Superior temporal gyrus (tissue), 1 donor: Measurements from ENCODE around the gene CERS5.
"Not testable (repeated sequence)": the region's sequence is repeated elsewhere in the genome, so short reads cannot be mapped to it uniquely, and the experiment has no call there.

ENCODE experiments used
- DNase-seq: peaks from one replicate; pipeline ENCODE4 v3.0.0-alpha.2; 2016; ENCODE audit errors: extremely low spot score

Gene CERS5

GRCh38 chr12:50187084-50187900 lies 20.1 kb upstream of the CERS5 start:
- DNase-seq: peak; percentile 28

- no peak for DNase-seq
Observed at GRCh38 chr12:50186681-50187080, 19.5 kb upstream of the CERS5 start.

- no peak for DNase-seq
Observed at GRCh38 chr12:50185970-50186663, 18.9 kb upstream of the CERS5 start.

GRCh38 chr12:50185301-50185895 lies 18.2 kb upstream of the CERS5 start:
- no peak for DNase-seq

- no peak for DNase-seq
Observed at GRCh38 chr12:50184261-50184660, 17.1 kb upstream of the CERS5 start.

GRCh38 chr12:50182461-50182860 lies 15.3 kb upstream of the CERS5 start:
- DNase-seq: no peak

- no peak for DNase-seq
Observed at GRCh38 chr12:50181691-50182090, 14.5 kb upstream of the CERS5 start.

GRCh38 chr12:50175716-50176026 lies 8.5 kb upstream of the CERS5 start:
- DNase-seq: no peak

- DNase-seq: peak; percentile 95
Observed at GRCh38 chr12:50174971-50175715, 8.0 kb upstream of the CERS5 start.

- no peak for DNase-seq
Observed at GRCh38 chr12:50166799-50167048, 445 bp downstream of the CERS5 start.

- DNase-seq: no peak
Observed at GRCh38 chr12:50164963-50165362, 2.2 kb downstream of the CERS5 start.

GRCh38 chr12:50162230-50162629 lies 4.9 kb downstream of the CERS5 start:
- no peak for DNase-seq

GRCh38 chr12:50160643-50161042 lies 6.5 kb downstream of the CERS5 start:
- no peak for DNase-seq

GRCh38 chr12:50157259-50157658 lies 9.9 kb downstream of the CERS5 start:
- no peak for DNase-seq

GRCh38 chr12:50156641-50157040 lies 10.5 kb downstream of the CERS5 start:
- DNase-seq: no peak

GRCh38 chr12:50154947-50155346 lies 12.2 kb downstream of the CERS5 start:
- DNase-seq: not testable (repeated sequence)

- no peak for DNase-seq
Observed at GRCh38 chr12:50151047-50151687, 16.0 kb downstream of the CERS5 start.

- no peak for DNase-seq
Observed at GRCh38 chr12:50149311-50149710, 17.9 kb downstream of the CERS5 start.

- not testable (repeated sequence) for DNase-seq
Observed at GRCh38 chr12:50148011-50148410, 19.2 kb downstream of the CERS5 start.

- DNase-seq: no peak
Observed at GRCh38 chr12:50147281-50147680, 19.9 kb downstream of the CERS5 start.

- DNase-seq: no peak
Observed at GRCh38 chr12:50145439-50145838, 21.7 kb downstream of the CERS5 start.

GRCh38 chr12:50142993-50143392 lies 24.2 kb downstream of the CERS5 start:
- no peak for DNase-seq
